Activated B cell treated with CpG ODN at 0.5 μM for 24 hours (primary cell): ENCODE measurements around the gene CD207. TPM values are rescaled to one million over a fixed set of nuclear protein-coding genes. Genes with fewer than 3 reads are reported as not detected.

ENCODE experiments used
- ATAC-seq: fragments of 200-7000 bp; cut with Tn5 transposase; one replicate; pipeline ENCODE4 v1.10.0; 2021; ENCODE audit warnings: low read depth, mild to moderate bottlenecking, moderate library complexity
- CTCF ChIA-PET: fragments of 350-600 bp; sonication (Branson Sonifier 250); formaldehyde crosslinking; loops from one replicate; lab custom pipeline; 2021; ENCODE audit warnings: antibody characterized with exemption; lab: Charles Lee
- POLR2A ChIA-PET: fragments of 350-600 bp; sonication (Branson Sonifier 250); formaldehyde crosslinking; loops from one replicate; lab custom pipeline; 2021; ENCODE audit warnings: antibody characterized with exemption; lab: Charles Lee
- DNase-seq: peaks from one replicate; pipeline ENCODE4 v3.0.0; 2022
- H3K27ac Mint-ChIP-seq: one replicate; pipeline ENCODE4 v1.8.0; 2020; ENCODE audit warnings: mixed read lengths
- H3K27me3 Mint-ChIP-seq: one replicate; pipeline ENCODE4 v1.8.0; 2021; ENCODE audit warnings: mixed read lengths
- H3K36me3 Mint-ChIP-seq: one replicate; pipeline ENCODE4 v1.8.0; 2021; ENCODE audit warnings: low read depth, mixed read lengths
- H3K4me1 Mint-ChIP-seq: one replicate; pipeline ENCODE4 v1.8.0; 2021; ENCODE audit warnings: mixed read lengths
- H3K4me3 Mint-ChIP-seq: one replicate; pipeline ENCODE4 v1.8.0; 2020; ENCODE audit warnings: mild to moderate bottlenecking, mixed read lengths
- H3K9me3 Mint-ChIP-seq: one replicate; pipeline ENCODE4 v1.8.0; 2020; ENCODE audit warnings: mixed read lengths
- intact Hi-C: fragments of 100-400 bp; cut with micrococcal nuclease; formaldehyde crosslinking; loops from one replicate; pipeline ENCODE4 v1.15.1; 2024
- total RNA-seq: library from RNA; stranded (reverse); gene quantifications from 2 replicates; pipeline ENCODE4 v1.2.3, GENCODE V29; 2022
- TF ChIP-seq, protein P1 (sequence below): fragments of 200-600 bp; IDR thresholded peaks from one replicate; pipeline ENCODE4 v1.8.0; 2022; ENCODE audit warnings: antibody characterized with exemption, mild to moderate bottlenecking

Gene CD207
- total RNA-seq, 1 donor from 2014 or later: not detected

- ChIA-PET CTCF (interaction anchor here (0.7 to 1.4 kb wide), 4 partner anchors 27 to 481 kb away, joined by 3 read pairs; no protein-coding TSS in a partner anchor), POLR2A (no interaction called here)
- intact Hi-C loops: loop anchor here (1.0 to 5.0 kb wide), 4 partner anchors 83 to 481 kb away; no protein-coding TSS in a partner anchor
- H3K27ac Mint-ChIP-seq: no peak overlapping the region
- no peaks in the 10 kb centered on the region for H3K9me3 Mint-ChIP-seq
- TF ChIP-seq, protein P1, sequence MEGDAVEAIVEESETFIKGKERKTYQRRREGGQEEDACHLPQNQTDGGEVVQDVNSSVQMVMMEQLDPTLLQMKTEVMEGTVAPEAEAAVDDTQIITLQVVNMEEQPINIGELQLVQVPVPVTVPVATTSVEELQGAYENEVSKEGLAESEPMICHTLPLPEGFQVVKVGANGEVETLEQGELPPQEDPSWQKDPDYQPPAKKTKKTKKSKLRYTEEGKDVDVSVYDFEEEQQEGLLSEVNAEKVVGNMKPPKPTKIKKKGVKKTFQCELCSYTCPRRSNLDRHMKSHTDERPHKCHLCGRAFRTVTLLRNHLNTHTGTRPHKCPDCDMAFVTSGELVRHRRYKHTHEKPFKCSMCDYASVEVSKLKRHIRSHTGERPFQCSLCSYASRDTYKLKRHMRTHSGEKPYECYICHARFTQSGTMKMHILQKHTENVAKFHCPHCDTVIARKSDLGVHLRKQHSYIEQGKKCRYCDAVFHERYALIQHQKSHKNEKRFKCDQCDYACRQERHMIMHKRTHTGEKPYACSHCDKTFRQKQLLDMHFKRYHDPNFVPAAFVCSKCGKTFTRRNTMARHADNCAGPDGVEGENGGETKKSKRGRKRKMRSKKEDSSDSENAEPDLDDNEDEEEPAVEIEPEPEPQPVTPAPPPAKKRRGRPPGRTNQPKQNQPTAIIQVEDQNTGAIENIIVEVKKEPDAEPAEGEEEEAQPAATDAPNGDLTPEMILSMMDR: no peak
- no peak overlapping the region for H3K4me3 Mint-ChIP-seq
- H3K36me3 Mint-ChIP-seq: no peaks in the 10 kb centered on the region
- peaks cover 6% of the 10 kb centered on the region for H3K4me1 Mint-ChIP-seq
- ATAC-seq (peak; percentile 68), DNase-seq (no peak)
- peaks cover 23% of the 10 kb centered on the region for H3K27me3 Mint-ChIP-seq
Measured at GRCh38 chr2:70785137-70785911, 50.3 kb downstream of the CD207 start.

GRCh38 chr2:70784320-70784719 is 51.3 kb downstream of the CD207 start:
- no peaks in the 10 kb centered on the region for H3K36me3 Mint-ChIP-seq
- H3K4me1 Mint-ChIP-seq: no peaks in the 10 kb centered on the region
- intact Hi-C loops: loop anchor here (2.0 kb wide), 1 partner anchor 480 kb away; no protein-coding TSS in a partner anchor
- TF ChIP-seq, protein P1: no peak
- ATAC-seq: no peak
- CTCF ChIA-PET: interaction anchor here (1.0 to 1.4 kb wide), 3 partner anchors 26 to 480 kb away, joined by 3 read pairs; no protein-coding TSS in a partner anchor
- no peak overlapping the region for H3K27ac Mint-ChIP-seq
- H3K4me3 Mint-ChIP-seq: no peak overlapping the region
- DNase-seq: no peak
- H3K27me3 Mint-ChIP-seq: peaks cover 19% of the 10 kb centered on the region
- POLR2A ChIA-PET: no interaction called here
- H3K9me3 Mint-ChIP-seq: no peaks in the 10 kb centered on the region

Other genes with a start within 250 kb of the CD207 start
- gene ADD2, start 67.6 kb downstream of the CD207 start, total RNA-seq: 12.5 and 15.4 TPM in 2 replicates
- gene FIGLA, start 45.2 kb downstream of the CD207 start, total RNA-seq: not detected in 2 replicates
- not detected in 2 replicates for gene CLEC4F, start 15.2 kb downstream of the CD207 start, total RNA-seq
- gene VAX2, start 64.8 kb upstream of the CD207 start, total RNA-seq: not detected in 2 replicates
- gene ATP6V1B1, start 100.1 kb upstream of the CD207 start, total RNA-seq: not detected in 2 replicates
- 0.71 and 2.5 TPM in 2 replicates for gene ANKRD53, start 142.8 kb upstream of the CD207 start, total RNA-seq
- 46.8 and 54.1 TPM in 2 replicates for gene TEX261, start 159.1 kb upstream of the CD207 start, total RNA-seq
- 175 and 208 TPM in 2 replicates for gene NAGK, start 232.8 kb upstream of the CD207 start, total RNA-seq